ENCODE results near the gene SNAP25. TPM values are rescaled to one million over a fixed set of nuclear protein-coding genes. Genes with fewer than 3 reads are reported as not detected.

SNAP25 gene
- total and polyA plus RNA-seq, 10 of the 15 experiments (the other 5 are each of a cell fraction or from before 2014, with no cell fraction given) = not detected

- TF ChIP-seq, protein P1, sequence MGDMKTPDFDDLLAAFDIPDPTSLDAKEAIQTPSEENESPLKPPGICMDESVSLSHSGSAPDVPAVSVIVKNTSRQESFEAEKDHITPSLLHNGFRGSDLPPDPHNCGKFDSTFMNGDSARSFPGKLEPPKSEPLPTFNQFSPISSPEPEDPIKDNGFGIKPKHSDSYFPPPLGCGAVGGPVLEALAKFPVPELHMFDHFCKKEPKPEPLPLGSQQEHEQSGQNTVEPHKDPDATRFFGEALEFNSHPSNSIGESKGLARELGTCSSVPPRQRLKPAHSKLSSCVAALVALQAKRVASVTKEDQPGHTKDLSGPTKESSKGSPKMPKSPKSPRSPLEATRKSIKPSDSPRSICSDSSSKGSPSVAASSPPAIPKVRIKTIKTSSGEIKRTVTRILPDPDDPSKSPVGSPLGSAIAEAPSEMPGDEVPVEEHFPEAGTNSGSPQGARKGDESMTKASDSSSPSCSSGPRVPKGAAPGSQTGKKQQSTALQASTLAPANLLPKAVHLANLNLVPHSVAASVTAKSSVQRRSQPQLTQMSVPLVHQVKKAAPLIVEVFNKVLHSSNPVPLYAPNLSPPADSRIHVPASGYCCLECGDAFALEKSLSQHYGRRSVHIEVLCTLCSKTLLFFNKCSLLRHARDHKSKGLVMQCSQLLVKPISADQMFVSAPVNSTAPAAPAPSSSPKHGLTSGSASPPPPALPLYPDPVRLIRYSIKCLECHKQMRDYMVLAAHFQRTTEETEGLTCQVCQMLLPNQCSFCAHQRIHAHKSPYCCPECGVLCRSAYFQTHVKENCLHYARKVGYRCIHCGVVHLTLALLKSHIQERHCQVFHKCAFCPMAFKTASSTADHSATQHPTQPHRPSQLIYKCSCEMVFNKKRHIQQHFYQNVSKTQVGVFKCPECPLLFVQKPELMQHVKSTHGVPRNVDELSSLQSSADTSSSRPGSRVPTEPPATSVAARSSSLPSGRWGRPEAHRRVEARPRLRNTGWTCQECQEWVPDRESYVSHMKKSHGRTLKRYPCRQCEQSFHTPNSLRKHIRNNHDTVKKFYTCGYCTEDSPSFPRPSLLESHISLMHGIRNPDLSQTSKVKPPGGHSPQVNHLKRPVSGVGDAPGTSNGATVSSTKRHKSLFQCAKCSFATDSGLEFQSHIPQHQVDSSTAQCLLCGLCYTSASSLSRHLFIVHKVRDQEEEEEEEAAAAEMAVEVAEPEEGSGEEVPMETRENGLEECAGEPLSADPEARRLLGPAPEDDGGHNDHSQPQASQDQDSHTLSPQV (IDR thresholded peaks at IDR 0.05) = no peak
- TF ChIP-seq TAF1 (IDR thresholded peaks at IDR 0.05; ENCODE audit: borderline replicate concordance, low read depth, low read length) (no peak), HDAC2 (IDR thresholded peaks at IDR 0.05) (no peak)
Observed at GRCh38 chr20:10213526-10213925, 5.1 kb upstream of the SNAP25 start (continued).

DNA sequence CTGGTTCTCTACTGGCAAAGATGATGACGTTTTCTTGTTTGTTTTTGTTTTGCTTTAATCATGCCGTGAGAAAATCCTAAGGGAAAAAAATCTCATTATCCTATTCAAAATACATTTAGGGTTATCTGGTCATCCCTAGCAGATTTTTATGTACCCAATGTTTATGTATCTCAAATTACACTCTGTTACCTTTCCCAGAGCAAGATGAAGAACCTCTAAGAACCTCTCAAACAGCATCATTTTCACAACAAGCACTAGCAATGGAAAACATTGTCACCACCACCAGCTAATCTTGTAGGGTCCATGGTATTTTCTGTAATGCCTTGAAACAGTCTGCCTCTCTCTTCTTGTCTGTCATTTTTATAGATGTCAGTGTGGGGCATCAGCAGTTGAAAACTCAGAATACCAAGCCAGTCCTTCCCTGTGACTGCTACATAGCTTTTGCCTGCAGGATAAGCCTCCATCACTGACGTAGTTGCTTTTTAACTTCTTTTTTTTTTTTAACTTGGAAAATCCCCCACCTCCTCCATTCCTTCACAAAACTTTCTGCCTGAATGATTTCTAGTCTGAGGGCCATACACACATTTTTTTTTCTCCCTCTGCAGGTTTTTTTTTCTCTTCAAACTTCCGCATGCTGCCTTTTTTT, 2.4 kb upstream of the SNAP25 start:
- ChIA-PET POLR2A (no interaction called here), CTCF (no interaction called here), SMC1A (ENCODE audit: uncharacterized antibody, unreplicated experiment) (no interaction called here), RAD21 (ENCODE audit: unreplicated experiment) (no interaction called here)
- FAIRE-seq (no peak), ATAC-seq (no peak), DNase-seq (ENCODE audit: low read depth, low spot score) (no peak)
- intact Hi-C loops (cut with micrococcal nuclease; ENCODE audit: unreplicated experiment) = no loop called here
- H3K79me2 ChIP-seq (ENCODE audit: control insufficient read depth, insufficient read depth, low read length) = no peaks in the 10 kb centered on the region
- no peak overlapping the region for H3K27ac ChIP-seq (ENCODE audit: control insufficient read depth, insufficient read depth)
- in situ Hi-C loops (cut with MboI) = no loop called here
- no peak overlapping the region for H3K4me3 ChIP-seq
- no peaks in the 10 kb centered on the region for H4K20me1 ChIP-seq (ENCODE audit: control insufficient read depth, insufficient read depth)
- no peaks in the 10 kb centered on the region; a peak in 1 of 4 replicates for H3K27me3 ChIP-seq (replicated peaks in 1 of 2; ENCODE audit: control insufficient read depth in 2 of 2, insufficient read depth in 2 of 2, low read length in 1 of 2)
- H3K9ac ChIP-seq (ENCODE audit: control insufficient read depth, insufficient read depth, low read length) = no peak overlapping the region
- no peak overlapping the region for H2AFZ ChIP-seq (ENCODE audit: control insufficient read depth, low read depth, low read length)
- 4% methylated on average over 4 of the region's 4 CpGs for WGBS (ENCODE audit: insufficient coverage, insufficient replicate concordance, low lambda C conversion rate, missing lambda C conversion rate)
- H3K4me1 ChIP-seq (ENCODE audit: control insufficient read depth, insufficient read depth, low read length) = no peaks in the 10 kb centered on the region
- H3K4me2 ChIP-seq (ENCODE audit: control insufficient read depth, insufficient read depth) = no peak overlapping the region
- H3K9me3 ChIP-seq (replicated peaks; ENCODE audit: control insufficient read depth, insufficient read depth, low read length) = no peaks in the 10 kb centered on the region; the same call in 2 of the 3 replicates
- BruUV-seq (replicated peaks) = no TSS peak
- H3K36me3 ChIP-seq (ENCODE audit: control insufficient read depth in 2 of 2, insufficient read depth in 2 of 2, low read length in 1 of 2) = no peaks in the 10 kb centered on the region
- TF ChIP-seq PAX5 (IDR thresholded peaks at IDR 0.05; ENCODE audit: borderline replicate concordance, low read depth, low read length) (no peak), SMAD5 (IDR thresholded peaks at IDR 0.05; ENCODE audit: low read depth) (no peak), ATF2 (IDR thresholded peaks at IDR 0.05; ENCODE audit: low read length) (no peak), CBX3 (IDR thresholded peaks at IDR 0.05; ENCODE audit: borderline replicate concordance, low read depth) (no peak), MYB (IDR thresholded peaks at IDR 0.05; ENCODE audit: borderline replicate concordance, low read depth, low read length) (no peak), ETV6 (conservative IDR thresholded peaks at IDR 0.05 in 1 of 2, IDR thresholded peaks at IDR 0.05 in 1 of 2; ENCODE audit: borderline replicate concordance in 1 of 2, low read depth in 1 of 2) (no peak), SUZ12 (IDR thresholded peaks at IDR 0.05; ENCODE audit: unreplicated experiment) (no peak), JUND (IDR thresholded peaks at IDR 0.05; ENCODE audit: low read depth, low read length) (no peak), MEF2A (IDR thresholded peaks at IDR 0.05; ENCODE audit: insufficient read depth, low read depth, low read length) (no peak), FOS (IDR thresholded peaks at IDR 0.05; ENCODE audit: borderline replicate concordance, extremely low read depth, insufficient read length) (no peak), HDAC6 (IDR thresholded peaks at IDR 0.05; ENCODE audit: unreplicated experiment) (no peak)
- TF ChIP-seq, protein P2, sequence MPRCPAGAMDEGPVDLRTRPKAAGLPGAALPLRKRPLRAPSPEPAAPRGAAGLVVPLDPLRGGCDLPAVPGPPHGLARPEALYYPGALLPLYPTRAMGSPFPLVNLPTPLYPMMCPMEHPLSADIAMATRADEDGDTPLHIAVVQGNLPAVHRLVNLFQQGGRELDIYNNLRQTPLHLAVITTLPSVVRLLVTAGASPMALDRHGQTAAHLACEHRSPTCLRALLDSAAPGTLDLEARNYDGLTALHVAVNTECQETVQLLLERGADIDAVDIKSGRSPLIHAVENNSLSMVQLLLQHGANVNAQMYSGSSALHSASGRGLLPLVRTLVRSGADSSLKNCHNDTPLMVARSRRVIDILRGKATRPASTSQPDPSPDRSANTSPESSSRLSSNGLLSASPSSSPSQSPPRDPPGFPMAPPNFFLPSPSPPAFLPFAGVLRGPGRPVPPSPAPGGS (IDR thresholded peaks at IDR 0.05; ENCODE audit: borderline replicate concordance, insufficient read depth, low read depth, low read length, poor library complexity, severe bottlenecking) = no peak
